ENCODE results near the gene MTRR.

Gene MTRR

DNA sequence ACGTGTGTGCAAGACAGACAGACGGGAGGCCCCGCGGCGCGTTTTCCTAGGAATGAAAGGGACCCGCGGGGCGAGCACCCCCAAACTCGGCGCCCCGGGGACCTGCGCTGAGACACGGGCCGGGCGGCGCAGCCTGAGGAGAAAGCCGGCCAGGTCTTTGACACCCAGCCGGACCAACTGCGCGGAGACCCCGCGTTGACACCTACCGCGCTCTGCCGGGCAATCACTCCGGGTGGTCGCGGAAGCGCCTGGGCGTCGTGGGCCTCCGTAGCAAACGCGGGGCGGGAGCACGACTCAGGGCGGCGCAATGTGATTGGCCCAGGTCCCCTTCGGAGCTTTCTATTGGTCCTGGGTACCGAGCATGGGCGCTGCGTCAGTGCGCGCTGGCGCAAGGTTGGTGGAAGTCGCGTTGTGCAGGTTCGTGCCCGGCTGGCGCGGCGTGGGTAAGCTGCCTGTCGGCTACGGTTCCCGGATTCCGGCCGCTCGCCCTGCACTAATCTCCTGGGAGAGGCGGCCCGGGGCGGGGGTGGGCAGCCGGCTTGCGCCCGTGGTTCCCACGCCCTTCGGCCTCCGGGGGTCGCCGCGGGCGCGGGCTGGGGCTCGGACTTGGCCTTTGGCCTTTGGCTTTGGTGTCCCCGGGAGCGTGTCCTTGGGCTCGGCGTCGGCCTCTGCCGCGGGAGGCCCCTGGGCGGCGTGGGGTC, at the start of gene MTRR, which contains the start of gene FASTKD3:
Gene MTRR (plus strand): TSS at position 376 of the 701 bp plus-strand sequence. CDS start 1,647 bp downstream, outside the sequence.
Gene FASTKD3 (minus strand): TSS at position 259 of the 701 bp plus-strand sequence. CDS start 948 bp downstream, outside the sequence.
- no peaks in the 10 kb centered on the region for H3K27me3 Mint-ChIP-seq
- peaks cover 22 to 58% of the 10 kb centered on the region in 2 donors for H3K4me1 Mint-ChIP-seq
- peak within 1 kb of the TSS; percentile 92 to 97 for H3K4me3 Mint-ChIP-seq
- DNase-seq (peak; percentile 86), ATAC-seq (replicated peaks) (peak; percentile 100)
- H3K9me3 Mint-ChIP-seq = no peaks in the 10 kb centered on the region
- H3K27ac Mint-ChIP-seq = peak within 1 kb of the TSS; percentile 89
- peaks cover 12 to 47% of the 10 kb centered on the region in 2 donors for H3K36me3 Mint-ChIP-seq

DNA sequence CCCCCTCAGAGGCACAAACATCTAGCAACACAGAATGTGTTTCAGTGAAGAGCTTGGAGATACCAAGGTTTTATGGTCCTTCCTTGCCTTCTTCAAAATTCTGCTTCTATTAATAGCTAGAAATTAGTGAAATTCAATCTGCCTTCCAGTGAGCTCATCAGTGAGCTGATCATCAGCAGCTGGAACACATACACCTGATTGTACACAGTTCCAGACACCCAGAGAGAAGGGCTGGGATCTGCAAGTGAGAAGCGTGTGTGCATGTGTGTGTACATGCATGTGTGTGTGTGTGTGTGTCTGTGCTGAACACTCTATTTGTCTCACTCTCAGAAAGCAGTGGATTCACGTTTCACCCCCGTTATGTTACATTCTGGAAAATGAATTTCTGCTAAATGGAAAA, 46.5 kb upstream of the MTRR start:
- no peak for ATAC-seq (replicated peaks)
- H3K4me3 Mint-ChIP-seq = no peak overlapping the region
- peaks cover 7 to 12% of the 10 kb centered on the region in 2 donors for H3K27me3 Mint-ChIP-seq
- DNase-seq = no peak
- H3K36me3 Mint-ChIP-seq = no peaks in the 10 kb centered on the region
- H3K27ac Mint-ChIP-seq = no peak overlapping the region
- H3K9me3 Mint-ChIP-seq = no peaks in the 10 kb centered on the region
- H3K4me1 Mint-ChIP-seq = peaks cover 0 to 1% of the 10 kb centered on the region in 2 donors

DNA sequence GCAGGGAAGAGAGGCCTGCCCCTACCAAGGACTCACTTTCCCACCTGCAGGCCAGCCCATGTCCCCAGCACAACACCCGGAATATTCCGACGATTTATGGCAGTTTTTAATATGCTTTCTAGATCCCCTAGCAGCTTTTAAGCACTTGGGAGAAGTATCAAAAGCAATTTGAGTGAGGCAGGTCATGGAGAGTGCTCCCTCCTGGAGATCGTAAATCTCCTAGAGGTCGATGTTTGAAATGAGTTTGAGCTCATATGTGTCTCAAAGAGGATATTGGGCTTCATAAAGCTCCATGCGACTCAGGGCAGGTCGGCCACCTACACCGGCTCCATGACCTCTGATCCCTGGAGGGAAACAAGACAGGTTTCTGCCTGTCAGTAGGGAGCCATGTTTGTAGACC, 45.4 kb upstream of the MTRR start:
- Mint-ChIP-seq H3K9me3 (no peaks in the 10 kb centered on the region), H3K4me3 (no peak overlapping the region), H3K27me3 (peaks cover 7 to 12% of the 10 kb centered on the region in 2 donors), H3K4me1 (peaks cover 0 to 1% of the 10 kb centered on the region in 2 donors), H3K27ac (no peak overlapping the region), H3K36me3 (no peaks in the 10 kb centered on the region)
- DNase-seq = no peak
- ATAC-seq (replicated peaks) = no peak

DNA sequence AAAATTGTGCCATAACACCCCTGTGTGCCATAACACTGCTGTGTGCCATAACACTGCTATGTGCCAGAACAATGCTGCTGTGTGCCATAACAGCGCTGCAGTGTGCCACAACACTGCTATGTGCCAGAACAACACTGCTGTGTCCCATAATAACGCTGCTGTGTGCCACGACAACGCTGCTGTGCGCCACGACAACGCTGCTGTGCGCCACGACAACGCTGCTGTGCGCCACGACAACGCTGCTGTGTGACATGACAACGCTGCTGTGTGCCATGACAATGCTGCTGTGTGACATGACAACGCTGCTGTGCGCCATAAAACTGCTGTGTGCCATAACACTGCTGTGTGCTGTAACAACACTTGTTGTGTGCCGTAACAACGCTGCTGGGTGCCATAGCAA, 44.0 kb upstream of the MTRR start:
- H3K27me3 Mint-ChIP-seq = peaks cover 0 to 12% of the 10 kb centered on the region in 2 donors
- peaks cover 0 to 1% of the 10 kb centered on the region in 2 donors for H3K4me1 Mint-ChIP-seq
- H3K36me3 Mint-ChIP-seq = no peaks in the 10 kb centered on the region
- no peaks in the 10 kb centered on the region for H3K9me3 Mint-ChIP-seq
- ATAC-seq (replicated peaks) (no peak), DNase-seq (no peak)
- H3K27ac Mint-ChIP-seq = no peak overlapping the region
- H3K4me3 Mint-ChIP-seq = no peak overlapping the region

DNA sequence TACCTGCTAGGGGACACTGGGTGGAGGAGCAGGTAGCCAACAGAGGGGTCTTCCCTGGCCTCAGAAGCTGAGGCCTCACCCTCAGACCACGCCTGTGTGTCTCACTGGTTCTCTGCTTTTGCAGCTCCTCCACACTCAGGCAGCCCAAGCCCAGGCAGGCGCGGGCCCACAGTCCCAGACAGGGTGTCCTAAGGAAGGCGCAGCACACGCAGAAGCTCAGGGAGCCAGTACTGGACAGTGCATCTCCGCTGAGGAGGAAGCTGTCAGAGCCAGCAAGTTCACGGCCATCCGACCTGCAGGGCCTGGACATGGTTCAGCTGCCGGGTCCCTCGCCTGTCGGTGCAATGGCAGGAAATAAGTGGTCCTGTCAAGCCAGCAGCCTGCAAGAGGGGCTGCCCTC, 43.3 kb upstream of the MTRR start:
- H3K36me3 Mint-ChIP-seq = no peaks in the 10 kb centered on the region
- H3K27me3 Mint-ChIP-seq = peaks cover 0 to 12% of the 10 kb centered on the region in 2 donors
- no peaks in the 10 kb centered on the region for H3K9me3 Mint-ChIP-seq
- H3K4me1 Mint-ChIP-seq = peaks cover 0 to 1% of the 10 kb centered on the region in 2 donors
- no peak overlapping the region for H3K4me3 Mint-ChIP-seq
- DNase-seq = no peak
- ATAC-seq (replicated peaks) = no peak
- no peak overlapping the region for H3K27ac Mint-ChIP-seq

DNA sequence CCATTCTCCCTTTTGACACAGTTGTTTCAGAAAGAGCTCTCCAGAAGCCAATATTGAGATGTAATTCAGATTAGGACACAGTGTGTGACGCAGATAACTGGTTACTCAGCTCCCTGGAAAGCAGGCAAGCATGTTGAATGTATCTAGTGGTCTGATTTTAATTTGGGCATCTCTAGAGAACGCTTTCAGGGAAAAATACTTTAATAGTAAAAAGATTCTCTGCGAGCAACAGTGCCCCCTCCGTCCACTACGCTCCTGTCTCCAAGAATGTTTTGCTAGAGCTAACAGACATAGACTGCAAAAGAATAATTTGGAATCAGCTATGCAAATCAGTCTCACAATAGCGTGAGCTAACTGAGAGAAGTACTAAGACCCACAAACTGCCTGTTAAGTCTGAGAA, 41.3 kb upstream of the MTRR start:
- no peak overlapping the region for H3K4me3 Mint-ChIP-seq
- H3K27me3 Mint-ChIP-seq = peaks cover 11 to 18% of the 10 kb centered on the region in 2 donors
- ATAC-seq (replicated peaks) = no peak
- H3K27ac Mint-ChIP-seq = no peak overlapping the region
- H3K36me3 Mint-ChIP-seq = no peaks in the 10 kb centered on the region
- no peaks in the 10 kb centered on the region for H3K9me3 Mint-ChIP-seq
- H3K4me1 Mint-ChIP-seq = no peaks in the 10 kb centered on the region
- DNase-seq = no peak

DNA sequence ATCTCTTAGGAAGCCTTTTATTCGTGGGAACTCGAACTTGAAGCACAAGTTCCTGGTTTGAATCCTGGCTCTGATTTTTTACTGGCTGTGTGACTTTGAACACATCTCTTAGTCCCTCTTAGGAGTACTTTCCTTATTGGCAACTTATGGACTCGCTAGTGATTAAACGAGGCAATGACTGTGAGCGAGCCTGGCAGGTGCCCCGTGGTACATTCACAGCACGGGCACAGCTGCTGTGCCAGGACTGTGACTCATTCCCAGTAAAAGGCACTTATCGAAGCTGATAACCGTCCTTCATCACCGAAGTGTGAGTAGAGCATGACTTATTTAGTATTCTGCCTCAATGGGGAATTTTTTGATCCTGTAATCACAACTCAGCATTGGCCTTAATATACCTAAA, 40.7 kb upstream of the MTRR start:
- DNase-seq (no peak), ATAC-seq (replicated peaks) (no peak)
- H3K27me3 Mint-ChIP-seq = peaks cover 11 to 17% of the 10 kb centered on the region in 2 donors
- no peak overlapping the region for H3K4me3 Mint-ChIP-seq
- no peaks in the 10 kb centered on the region for H3K4me1 Mint-ChIP-seq
- no peaks in the 10 kb centered on the region for H3K9me3 Mint-ChIP-seq
- no peaks in the 10 kb centered on the region for H3K36me3 Mint-ChIP-seq
- H3K27ac Mint-ChIP-seq = no peak overlapping the region

DNA sequence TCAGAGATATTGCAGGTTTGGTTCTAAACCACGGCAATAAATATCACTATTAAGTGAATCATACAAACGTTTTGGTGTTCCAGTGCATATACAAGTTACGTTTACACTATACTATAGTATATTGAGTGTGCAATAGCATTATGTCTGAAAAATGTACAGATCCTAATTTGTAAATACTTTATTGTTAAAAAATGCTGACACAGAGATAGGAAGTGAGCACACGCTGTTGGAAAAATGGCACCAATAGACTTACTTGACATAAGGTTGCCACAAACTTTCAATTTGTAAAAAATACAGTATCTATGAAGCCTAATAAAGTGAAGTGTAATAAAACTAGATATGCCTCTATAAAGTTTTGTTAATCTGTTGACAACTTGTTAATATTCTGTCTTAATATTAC, 34.0 kb upstream of the MTRR start:
- no peak for DNase-seq
- Mint-ChIP-seq H3K4me3 (no peak overlapping the region), H3K9me3 (no peaks in the 10 kb centered on the region), H3K27ac (no peak overlapping the region), H3K27me3 (peaks cover 19% of the 10 kb centered on the region in 2 donors), H3K4me1 (no peaks in the 10 kb centered on the region), H3K36me3 (no peaks in the 10 kb centered on the region)
- no peak for ATAC-seq (replicated peaks)

DNA sequence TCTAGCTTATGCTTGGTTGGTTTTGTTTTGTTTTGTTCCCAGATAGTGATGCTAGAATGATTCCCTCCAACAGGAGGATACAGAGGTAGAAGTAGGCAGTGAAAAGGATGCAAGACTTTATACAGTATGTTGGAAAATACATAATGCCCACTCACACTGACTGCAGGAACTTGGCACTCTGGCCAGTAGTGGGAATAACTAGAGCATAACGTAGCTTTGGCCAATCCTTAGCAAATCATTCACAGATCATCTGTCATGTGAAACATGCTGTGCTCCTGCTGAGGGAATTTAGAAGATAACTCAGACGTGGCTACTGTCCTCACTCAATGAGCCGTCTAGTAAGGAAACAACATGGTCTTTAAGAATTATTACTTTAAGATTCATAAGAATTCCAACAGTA, 31.5 kb upstream of the MTRR start:
- H3K4me3 Mint-ChIP-seq = no peak overlapping the region
- H3K36me3 Mint-ChIP-seq = no peaks in the 10 kb centered on the region
- H3K9me3 Mint-ChIP-seq = no peaks in the 10 kb centered on the region
- no peaks in the 10 kb centered on the region for H3K4me1 Mint-ChIP-seq
- H3K27ac Mint-ChIP-seq = no peak overlapping the region
- DNase-seq (no peak), ATAC-seq (replicated peaks) (no peak)
- H3K27me3 Mint-ChIP-seq = peaks cover 27 to 28% of the 10 kb centered on the region in 2 donors

DNA sequence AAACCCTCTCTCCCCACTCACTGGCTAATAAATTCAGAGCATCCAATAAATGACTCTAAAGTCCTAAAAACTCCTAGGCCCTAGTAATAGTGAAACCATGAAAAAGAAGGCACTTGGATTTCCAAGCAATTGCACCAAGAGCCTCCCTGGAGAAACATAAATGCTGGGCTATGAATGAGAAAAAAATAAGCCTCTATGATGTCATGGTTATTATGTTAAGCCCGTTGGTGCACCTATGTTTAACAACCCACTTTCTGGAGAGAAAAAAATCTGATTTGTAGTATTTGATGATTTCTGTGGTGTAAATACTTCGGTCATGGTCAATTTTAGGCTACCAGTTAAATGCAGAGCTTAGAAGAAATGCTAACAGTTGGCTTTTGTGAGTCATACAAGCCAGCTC, 26.4 kb upstream of the MTRR start:
- ATAC-seq (replicated peaks) (no peak), DNase-seq (no peak)
- H3K4me3 Mint-ChIP-seq = no peak overlapping the region
- H3K27ac Mint-ChIP-seq = no peak overlapping the region
- H3K36me3 Mint-ChIP-seq = no peaks in the 10 kb centered on the region
- H3K9me3 Mint-ChIP-seq = peaks cover 2 to 7% of the 10 kb centered on the region in 2 donors
- H3K4me1 Mint-ChIP-seq = peaks cover 2 to 15% of the 10 kb centered on the region in 2 donors
- peaks cover 25 to 27% of the 10 kb centered on the region in 2 donors for H3K27me3 Mint-ChIP-seq

DNA sequence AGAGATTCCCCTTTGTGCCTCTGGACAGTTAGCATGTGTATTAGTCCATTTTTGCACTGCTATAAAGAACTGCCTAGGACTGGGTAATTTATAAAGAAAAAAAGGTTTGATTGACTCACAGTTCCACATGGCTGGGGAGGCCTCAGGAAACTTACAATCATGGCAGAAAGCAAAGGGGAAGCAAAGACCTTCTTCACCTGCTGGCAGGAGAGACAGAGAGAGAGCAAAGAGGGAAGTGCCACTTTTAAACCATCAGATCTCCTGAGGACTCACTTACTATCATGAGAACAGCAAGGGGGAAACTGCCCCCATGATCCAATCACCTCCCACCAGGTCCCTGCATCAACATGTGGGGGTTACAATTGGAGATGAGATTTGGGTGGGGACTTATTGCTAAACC, 24.0 kb upstream of the MTRR start:
- ATAC-seq (replicated peaks) (peak; percentile 64 to 71), DNase-seq (no peak)
- Mint-ChIP-seq H3K4me3 (no peak overlapping the region), H3K4me1 (peaks cover 3 to 18% of the 10 kb centered on the region in 2 donors), H3K36me3 (no peaks in the 10 kb centered on the region), H3K27me3 (peaks cover 27 to 29% of the 10 kb centered on the region in 2 donors), H3K9me3 (peaks cover 2 to 7% of the 10 kb centered on the region in 2 donors), H3K27ac (no peak overlapping the region)

DNA sequence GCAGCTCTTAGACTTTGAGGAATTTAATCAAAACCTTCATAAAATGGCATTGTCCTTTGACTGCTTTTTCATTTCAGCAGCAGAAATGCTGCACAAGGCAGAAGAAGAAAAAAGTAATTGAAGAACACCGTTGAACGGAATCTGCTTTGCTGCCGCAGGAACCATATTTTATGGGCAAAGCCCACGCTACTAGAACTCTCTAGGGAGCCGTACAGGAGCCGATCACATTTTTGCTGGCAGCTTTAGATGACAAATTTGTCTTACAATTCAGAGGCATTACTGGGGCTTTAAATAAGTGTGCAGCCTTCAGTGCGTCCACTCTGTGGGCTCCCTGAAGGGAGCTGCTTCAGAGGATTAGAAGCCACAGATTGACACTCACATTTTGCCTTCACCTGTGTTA, 23.4 kb upstream of the MTRR start:
- ATAC-seq (replicated peaks) (no peak), DNase-seq (no peak)
- H3K27me3 Mint-ChIP-seq = peaks cover 23 to 24% of the 10 kb centered on the region in 2 donors
- H3K36me3 Mint-ChIP-seq = no peaks in the 10 kb centered on the region
- peaks cover 2 to 7% of the 10 kb centered on the region in 2 donors for H3K9me3 Mint-ChIP-seq
- peaks cover 5 to 22% of the 10 kb centered on the region in 2 donors for H3K4me1 Mint-ChIP-seq
- H3K4me3 Mint-ChIP-seq = no peak overlapping the region
- no peak overlapping the region for H3K27ac Mint-ChIP-seq

DNA sequence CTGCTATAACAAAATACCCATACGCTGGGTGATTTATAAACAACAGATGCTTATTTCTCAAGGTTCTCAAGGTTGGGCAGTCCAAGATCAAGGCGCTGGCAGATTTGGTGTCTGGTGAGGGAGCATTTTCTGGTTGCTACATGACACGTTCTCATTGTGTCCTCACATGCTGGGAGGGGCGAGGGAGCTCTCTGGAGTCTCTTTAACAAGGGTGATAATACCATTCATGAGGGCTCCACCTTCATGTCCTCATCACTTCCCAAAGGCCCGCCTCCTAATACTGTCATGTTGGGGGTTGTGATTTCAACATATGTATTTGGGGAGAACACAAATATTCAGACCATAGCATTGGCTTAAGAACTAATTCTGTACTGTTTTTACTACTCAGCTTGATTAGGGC, 22.6 kb upstream of the MTRR start:
- H3K4me3 Mint-ChIP-seq = no peak overlapping the region
- ATAC-seq (replicated peaks) = no peak
- H3K27me3 Mint-ChIP-seq = peaks cover 20 to 21% of the 10 kb centered on the region in 2 donors
- peaks cover 7 to 27% of the 10 kb centered on the region in 2 donors for H3K4me1 Mint-ChIP-seq
- DNase-seq = no peak
- H3K27ac Mint-ChIP-seq = no peak overlapping the region
- peaks cover 0 to 2% of the 10 kb centered on the region in 2 donors for H3K36me3 Mint-ChIP-seq
- H3K9me3 Mint-ChIP-seq = peaks cover 3 to 7% of the 10 kb centered on the region in 2 donors

DNA sequence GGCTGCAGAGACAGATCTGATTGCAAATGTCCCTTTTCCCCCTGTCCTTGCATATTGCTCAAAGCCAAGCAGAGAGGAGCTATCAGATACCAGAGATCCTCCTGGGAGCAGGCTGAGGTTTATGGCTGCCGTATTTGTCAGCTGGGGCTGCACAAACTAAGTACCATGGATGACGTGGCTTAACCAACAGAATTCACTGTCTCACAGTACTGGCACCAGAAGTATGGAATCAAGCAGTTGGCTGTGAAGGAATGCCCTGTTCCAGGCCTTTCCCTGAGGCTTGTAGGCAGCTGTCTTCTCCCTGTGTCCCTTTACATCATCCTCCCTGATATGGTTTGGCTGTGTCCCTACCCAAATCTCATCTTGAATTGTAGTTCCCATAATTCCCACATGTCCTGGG, 20.7 kb upstream of the MTRR start:
- H3K27me3 Mint-ChIP-seq = peaks cover 24 to 30% of the 10 kb centered on the region in 2 donors

More for the DNA sequence above, 20.7 kb upstream of the MTRR start:
- Mint-ChIP-seq H3K4me1 (peaks cover 14 to 33% of the 10 kb centered on the region in 2 donors), H3K4me3 (no peak overlapping the region), H3K9me3 (peaks cover 5 to 10% of the 10 kb centered on the region in 2 donors), H3K27ac (no peak overlapping the region), H3K36me3 (peaks cover 2 to 3% of the 10 kb centered on the region in 2 donors)
- DNase-seq = no peak
- no peak for ATAC-seq (replicated peaks)

Measured in stimulated activated naive B cell treated with anti-CD40 and anti-IgM and Interleukin-4, amounts not matched to agents 10 μg/mL and 1 μg/mL and 100 μg/mL, for 72 hours (primary cell).